IPS-18c (cell line): ENCODE measurements around the gene SCNN1A.
"Not testable (repeated sequence)": the region's sequence is repeated elsewhere in the genome, so short reads cannot be mapped to it uniquely, and the experiment has no call there.

Experiments used
- H3K4me3 ChIP-seq: 2 replicates; pipeline ENCODE4 v1.7.0; 2013; ENCODE audit warnings: low read depth, mild to moderate bottlenecking, low read length, moderate library complexity; ENCODE audit not compliant: insufficient read depth
- H3K9me3 ChIP-seq: one replicate; pipeline ENCODE4 v1.6.1; 2013; ENCODE audit warnings: mild to moderate bottlenecking, low read length, moderate library complexity; ENCODE audit not compliant: control insufficient read depth, insufficient read depth

SCNN1A gene

DNA sequence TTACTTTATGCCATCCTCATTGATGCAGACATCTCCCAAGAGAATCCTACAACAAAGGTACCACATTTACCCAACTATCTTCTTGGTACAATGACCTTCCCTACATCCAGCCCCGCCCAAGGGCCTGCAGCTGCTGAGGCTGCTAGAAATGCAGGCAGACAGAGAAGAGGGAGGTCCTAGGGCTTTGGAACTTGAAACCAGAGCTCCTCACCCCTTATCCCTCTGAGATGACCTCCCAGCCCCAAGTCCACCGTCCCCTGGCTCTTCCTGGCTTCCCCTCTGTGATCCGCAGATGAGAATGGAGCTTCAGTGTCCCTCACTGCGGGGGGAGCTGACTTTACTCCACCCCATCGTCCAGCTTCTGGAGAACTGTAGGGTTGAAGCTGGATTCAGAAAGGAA lies 31.8 kb downstream of the SCNN1A start:
- H3K9me3 ChIP-seq: no peaks in the 10 kb centered on the region
- H3K4me3 ChIP-seq: no peak overlapping the region

DNA sequence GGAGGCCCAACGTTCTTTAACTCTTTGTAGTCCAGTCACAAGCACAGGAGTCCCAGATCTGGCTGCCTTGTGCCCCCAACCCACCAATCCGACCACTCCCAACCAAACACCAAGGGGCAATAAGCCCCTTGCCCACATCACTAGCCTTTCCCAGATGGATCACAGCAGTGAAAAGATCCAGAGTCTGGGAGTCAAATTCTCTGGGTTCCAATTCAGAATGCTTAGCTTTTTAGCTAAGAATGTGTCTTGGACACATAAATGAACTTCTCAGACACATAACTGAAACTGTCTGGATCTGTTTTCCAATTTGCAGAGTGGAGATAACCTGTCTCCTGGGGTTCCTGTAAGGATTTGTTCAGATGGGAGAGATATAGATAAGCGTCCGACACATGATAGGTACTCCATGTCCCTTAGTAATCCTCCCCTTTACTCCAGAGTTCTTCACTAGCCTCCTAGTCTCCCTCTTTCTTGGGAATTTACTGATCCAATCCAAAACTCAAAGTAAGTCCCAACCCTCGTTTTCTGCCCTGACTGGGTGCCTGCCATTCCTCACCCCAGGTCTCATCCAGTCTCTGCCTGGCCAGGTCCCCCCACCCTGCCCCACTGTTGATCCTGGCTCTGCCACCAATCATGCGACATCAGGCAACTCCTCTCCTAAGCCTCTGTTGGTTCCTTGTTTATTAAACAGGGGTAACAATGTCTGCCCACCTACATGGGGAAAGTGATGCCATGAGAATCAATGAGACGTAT lies 33.0 kb downstream of the SCNN1A start:
- peak overlapping the region; percentile 92; the same call in 1 of the 2 replicates for H3K4me3 ChIP-seq

DNA sequence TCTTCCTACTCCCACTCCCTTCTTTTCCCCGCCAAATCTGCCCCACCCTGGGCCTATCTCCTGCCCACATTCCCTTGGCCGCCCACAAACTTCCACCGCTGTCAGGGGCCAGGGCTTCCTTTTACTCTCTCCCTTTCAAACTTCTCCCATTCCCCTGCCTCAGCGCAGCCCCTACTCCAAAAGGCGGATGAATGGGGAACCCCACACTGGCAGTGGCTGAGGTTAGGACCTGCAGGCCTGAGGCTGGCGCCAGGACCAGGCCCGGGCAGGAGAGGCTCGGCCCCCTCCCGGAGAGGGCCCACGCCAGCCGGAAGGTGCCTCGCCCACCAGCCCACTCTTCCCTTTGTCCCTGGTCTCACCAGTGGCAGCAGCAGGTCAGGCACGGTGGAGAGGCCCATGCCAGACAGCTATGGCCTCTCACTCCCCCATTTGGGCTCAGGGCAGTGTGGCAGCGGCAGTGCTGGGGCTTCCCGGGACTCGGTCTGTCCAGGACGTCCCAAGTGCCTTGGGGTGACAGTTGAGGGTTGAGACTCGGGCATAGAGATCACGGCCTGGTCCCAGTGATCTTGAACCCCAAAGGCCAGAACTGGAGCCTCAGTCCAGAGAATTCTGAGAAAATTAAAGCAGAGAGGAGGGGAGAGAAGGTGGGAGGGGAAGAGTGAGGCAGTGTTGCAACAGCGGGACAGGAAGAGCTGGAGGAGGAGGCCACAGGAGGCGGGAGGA lies 33.8 kb downstream of the SCNN1A start, which contains the start of gene TNFRSF1A:
Gene TNFRSF1A, minus strand, starts transcription at position 660 of the 723 bp plus-strand sequence. Its CDS starts 262 bp downstream, at position 398.
- H3K4me3 ChIP-seq: peak within 1 kb of the TSS; percentile 92
- H3K9me3 ChIP-seq: no peaks in the 10 kb centered on the region

More for the DNA sequence above, 33.0 kb downstream of the SCNN1A start:
- no peaks in the 10 kb centered on the region for H3K9me3 ChIP-seq

DNA sequence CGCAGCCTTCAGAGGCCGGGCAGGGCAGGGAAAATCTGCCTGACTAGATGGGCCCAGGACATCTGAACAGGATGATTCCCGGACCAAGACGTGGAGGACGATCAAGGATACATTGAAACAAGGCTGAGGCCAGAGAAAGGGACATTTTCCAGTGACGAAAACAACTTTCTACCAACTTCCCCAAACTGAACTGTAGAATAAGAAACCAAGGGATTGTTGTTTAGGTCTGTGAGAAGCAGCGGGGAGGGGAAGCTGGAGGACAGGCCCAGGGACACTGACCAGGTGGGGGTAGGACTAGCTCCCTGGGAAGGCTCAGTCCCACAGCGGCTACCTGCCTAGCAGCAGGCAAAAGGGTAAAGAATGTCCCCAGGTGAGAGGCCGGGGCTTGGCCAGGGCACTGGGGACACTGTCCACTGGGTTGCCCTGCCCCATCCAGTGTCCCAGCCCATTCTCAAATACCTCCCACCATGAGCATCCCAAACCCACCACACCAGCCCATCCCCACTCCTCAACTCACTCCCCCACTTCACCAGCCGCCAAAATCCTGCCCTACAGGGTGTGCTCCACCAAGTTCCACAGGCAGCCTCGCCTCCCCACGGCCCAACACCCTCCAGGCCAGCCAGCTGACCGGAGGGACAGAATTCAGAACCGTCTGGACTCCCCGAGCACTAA lies 34.5 kb downstream of the SCNN1A start:
- Histone ChIP-seq H3K4me3 (peak overlapping the region; percentile 92), H3K9me3 (no peaks in the 10 kb centered on the region)

DNA sequence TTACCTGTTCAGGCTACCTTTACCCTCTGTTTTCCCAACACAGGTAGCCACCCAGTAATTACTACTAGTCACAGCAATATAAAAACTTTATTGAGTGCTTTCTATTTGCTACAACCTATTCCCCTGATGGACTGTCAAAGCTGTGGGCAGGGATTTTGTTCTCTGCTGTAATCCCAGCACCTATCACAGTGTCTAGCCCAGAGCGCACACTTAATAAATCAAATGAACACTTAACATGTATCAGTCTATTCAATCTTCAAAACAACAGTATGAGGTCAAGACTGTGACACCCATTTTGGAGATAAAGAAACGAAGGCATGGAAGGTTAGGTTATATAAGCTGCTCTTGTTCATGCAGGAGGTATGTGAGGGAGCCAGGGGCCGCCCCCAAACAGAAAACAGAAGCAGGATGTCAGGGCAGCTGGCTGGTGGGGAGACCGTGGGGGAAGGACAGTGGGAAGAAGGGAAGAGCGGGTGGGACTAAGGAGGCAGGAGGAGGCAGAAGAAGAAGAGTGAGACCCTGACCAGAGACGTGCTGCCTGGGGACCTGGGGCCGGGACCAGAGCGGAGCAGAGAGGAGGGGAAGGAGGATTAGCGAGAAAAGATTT lies 35.2 kb downstream of the SCNN1A start:
- Histone ChIP-seq H3K9me3 (no peaks in the 10 kb centered on the region), H3K4me3 (peak overlapping the region; percentile 92)

DNA sequence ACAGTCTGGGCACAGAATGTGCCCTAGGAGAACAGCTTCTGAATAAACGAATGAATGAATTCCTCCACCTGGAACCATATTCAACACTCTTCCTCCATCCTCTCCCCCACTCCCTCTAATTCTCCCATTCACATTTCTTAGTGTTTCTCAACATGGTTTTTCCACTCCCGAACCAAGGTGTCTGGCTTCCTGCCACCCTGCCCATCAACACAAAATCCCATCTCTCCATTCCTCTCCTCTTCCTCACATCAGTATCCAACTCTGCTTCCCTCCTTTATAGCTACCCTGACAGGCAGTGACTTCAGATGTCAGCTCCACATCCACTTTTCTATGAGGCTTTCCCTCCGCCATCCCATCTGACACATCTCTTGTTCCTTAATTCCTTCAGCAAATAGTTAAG lies 36.4 kb downstream of the SCNN1A start:
- Histone ChIP-seq H3K4me3 (no peak overlapping the region), H3K9me3 (no peaks in the 10 kb centered on the region)

DNA sequence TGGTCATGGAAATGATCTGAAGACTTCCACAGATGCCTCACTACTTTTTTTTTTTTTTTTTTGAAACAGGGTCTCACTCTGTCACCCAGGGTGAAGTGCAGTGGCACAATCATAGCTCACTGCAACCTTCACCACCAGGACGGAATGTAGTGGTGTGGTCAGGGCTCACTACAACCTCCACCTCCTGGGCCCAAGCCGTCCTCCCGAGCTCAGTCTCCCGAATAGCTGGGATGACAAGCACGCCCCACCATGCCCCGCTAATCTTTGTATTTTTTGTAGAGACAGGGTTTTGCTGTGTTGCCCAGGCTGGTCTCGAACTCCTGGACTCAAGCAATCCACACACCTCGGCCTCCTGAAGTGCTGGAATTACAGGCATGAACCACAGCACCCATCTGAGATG lies 36.8 kb downstream of the SCNN1A start:
- H3K9me3 ChIP-seq, H3K4me3 ChIP-seq: not testable (repeated sequence)

DNA sequence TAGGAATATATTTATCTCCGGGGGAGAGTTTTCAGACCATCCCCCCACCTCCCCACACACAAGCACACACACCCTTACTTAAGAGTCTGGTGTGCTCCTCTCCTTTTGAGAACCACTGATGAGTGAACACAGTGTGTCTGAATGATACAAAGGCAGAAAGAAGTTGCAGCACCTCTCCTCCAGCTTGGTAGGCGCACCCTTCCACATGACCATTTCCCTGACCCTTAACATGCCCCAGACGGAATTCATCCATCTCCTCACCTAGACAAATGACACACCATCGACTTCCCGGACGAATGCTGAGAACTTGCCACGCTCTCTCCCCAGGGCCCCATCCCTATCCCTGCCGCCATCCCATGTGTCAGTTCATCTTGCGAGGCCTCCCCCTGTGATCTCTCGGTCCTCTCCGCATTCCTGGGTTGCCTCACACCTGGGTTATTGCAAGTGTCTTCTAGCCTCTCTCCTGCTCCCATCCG lies 37.4 kb downstream of the SCNN1A start:
- no peak overlapping the region; the same call in 1 of the 2 replicates for H3K4me3 ChIP-seq

DNA sequence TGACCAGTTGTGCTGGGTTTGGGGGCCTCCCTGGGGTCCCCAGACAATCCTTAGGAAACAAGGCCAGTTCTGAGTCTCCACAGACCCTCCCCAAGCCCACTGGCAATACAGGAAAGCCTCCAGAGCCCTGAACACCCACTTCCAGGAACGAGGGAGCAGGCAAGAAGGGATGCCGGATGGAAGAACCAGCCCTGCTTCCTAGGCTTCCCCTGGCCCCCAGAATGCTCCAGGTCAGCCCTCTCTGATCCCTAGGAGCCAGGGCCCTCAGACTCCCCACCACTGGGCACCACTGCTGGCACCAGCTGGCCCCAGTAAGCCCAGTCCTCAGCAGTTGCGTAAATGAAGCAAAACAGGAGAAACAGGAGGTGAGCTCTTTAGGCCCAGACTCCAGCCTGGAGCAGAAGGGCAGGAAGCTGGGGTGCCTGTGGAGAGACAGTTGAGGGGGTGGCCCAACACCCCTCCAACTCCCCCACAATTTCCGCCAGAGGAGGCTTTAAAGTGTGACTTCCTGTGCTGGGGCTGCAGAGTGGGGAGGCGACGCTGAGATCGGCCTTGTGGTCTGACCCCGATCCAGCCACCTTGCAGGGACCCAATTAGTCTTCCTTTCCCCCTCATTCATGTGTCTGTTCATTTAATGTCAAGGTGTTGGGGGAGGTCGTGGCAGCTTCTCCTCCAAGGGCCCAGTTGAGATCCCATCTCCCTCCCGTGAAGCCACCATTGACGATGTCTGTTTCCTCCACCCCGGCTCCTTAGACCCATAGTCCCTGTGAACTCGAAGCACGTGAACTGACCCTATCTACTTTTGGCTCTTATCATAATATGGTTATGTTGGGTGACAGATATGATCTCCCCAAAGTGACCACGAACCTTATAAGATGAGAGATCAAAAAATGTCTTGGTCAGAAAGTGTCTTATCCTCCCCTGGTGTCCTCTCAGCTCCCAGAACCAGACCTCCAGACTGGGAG lies 38.2 kb downstream of the SCNN1A start:
- Histone ChIP-seq H3K9me3 (no peaks in the 10 kb centered on the region), H3K4me3 (peak overlapping the region; percentile 16)

More for the DNA sequence above, 37.4 kb downstream of the SCNN1A start:
- H3K9me3 ChIP-seq: no peaks in the 10 kb centered on the region

DNA sequence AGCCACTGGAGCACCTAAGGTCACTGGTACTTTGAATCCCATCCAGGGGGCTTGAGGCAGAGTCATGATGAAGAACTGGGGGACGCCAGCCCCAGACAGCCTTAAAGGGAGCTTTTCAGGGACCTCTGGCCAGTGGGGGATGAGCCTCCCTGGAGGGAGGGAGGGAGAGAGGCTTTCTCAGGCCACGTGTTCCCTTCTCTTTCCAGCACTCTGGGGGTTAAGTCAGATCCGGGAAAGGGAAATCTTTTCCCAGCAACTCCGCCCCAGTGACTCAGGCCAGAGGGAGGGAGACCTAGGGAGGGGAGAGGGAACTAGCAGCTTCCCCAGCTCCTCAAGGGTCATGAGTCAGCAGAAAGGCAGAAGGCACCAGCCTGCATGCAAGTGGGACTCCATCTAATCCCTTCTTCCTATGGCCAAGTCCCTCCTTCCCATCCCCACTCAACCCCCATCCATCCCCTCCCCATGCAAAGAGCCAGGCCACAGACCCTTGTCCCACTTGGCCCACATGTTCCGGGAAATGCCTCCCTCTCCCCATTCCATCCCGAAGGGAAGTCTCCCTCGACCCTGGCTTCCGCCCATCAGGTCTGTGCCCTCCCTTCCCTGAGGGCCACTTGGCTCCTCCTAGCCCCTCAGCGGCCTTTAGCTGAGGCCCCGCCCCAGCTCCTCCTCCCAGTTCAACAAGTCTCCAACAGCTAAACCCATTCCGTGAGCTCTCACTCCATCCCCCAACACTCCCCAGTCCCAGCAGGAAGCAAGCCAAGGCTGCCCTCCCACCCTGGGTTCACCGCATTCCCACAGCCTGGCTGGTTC lies 39.1 kb downstream of the SCNN1A start:
- H3K4me3 ChIP-seq: peak overlapping the region; percentile 41
- H3K9me3 ChIP-seq: no peaks in the 10 kb centered on the region

DNA sequence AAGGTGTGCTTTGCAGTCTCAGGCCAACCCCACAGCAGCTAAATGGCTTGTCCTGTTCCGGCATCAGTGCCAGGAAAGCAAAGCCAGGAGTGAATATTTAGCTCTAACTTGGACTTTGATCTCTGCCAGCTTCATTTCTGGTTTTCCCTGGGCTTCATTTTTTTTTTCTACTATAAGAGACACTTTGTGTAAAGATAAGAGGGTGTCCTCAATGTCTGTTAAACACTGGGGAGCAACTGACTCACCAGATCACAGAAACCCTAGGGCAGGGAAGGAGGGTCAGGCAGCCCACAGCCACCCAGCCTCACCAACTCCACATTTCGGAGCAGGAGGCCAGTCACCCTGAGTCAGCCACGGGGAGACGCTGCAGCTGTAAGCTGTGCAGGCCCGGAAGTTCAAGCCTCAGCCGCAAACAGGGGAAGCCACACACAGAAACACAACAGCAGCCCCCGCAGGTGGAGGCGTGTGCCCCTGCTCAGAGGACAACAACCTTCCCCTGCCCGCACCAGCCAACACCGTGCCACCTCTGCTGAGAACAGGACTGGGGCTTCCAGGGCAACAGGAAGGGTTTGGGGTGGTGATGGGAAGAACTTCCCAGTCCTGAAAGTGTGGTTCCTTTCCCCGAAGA lies 39.8 kb downstream of the SCNN1A start:
- H3K4me3 ChIP-seq: peak overlapping the region; percentile 41

DNA sequence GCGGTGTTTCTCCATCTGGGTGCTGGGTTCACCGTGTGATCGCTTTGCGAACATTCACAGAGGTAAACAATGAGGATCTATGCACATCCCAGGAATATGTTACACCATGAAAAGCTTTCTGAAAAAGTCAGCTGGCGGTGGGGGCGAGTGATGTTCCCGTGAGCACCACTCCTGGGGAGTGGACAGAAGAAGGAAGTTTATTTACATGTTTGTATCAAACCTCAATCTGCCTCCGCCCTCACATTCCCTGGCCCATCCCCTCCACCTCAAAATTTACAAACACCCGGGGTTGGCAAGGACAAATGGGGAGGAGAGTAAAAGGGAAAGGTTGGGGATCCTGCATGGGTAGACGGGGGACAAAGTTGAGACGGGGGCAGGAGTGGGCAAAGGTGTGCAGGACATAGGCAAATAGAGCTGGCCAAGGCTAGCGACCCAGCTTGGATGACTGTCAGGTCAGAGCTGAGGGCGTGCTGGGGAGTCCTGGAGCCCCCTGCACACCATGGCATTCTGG lies 40.4 kb downstream of the SCNN1A start:
- no peaks in the 10 kb centered on the region for H3K9me3 ChIP-seq
- H3K4me3 ChIP-seq: peak overlapping the region; percentile 15; the same call in 1 of the 2 replicates

More for the DNA sequence above, 39.8 kb downstream of the SCNN1A start:
- H3K9me3 ChIP-seq: no peaks in the 10 kb centered on the region

DNA sequence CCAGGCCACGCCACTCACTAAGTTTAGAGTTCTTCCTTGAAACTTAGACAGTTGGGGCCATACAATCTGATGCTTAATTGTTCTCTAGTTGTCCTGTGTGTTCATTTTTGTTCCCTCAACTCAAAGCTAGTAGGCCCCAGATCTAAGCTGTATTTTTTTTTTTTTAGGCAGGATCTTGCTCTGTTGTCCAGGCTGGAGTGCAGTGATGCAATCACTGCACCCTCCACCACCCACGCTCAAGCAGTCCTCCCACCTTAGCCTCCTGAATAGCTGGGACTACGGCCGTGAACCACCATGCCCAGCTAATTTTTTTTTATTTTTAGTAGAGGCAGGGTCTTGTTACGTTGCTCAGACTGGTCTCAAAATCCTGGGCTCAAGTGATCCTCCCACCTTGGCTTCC lies 41.0 kb downstream of the SCNN1A start:
- Histone ChIP-seq H3K4me3 (no peak overlapping the region), H3K9me3 (no peaks in the 10 kb centered on the region)

DNA sequence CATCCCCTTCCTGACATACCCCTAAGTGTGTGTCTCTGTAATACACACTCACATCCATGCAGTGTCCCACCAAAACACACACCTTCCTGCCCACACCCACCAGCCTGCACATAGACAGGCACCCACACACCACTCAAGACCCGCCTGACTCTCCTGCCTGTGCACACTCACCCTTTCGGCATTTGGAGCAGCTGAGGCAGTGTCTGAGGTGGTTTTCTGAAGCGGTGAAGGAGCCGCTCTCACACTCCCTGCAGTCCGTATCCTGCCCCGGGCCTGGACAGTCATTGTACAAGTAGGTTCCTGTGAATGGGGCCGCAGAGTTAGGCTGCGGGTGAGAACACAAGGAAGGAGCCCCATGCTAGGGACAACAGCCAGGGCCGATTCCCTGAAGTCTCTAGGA lies 41.8 kb downstream of the SCNN1A start:
- no peak overlapping the region for H3K4me3 ChIP-seq
- no peaks in the 10 kb centered on the region for H3K9me3 ChIP-seq

DNA sequence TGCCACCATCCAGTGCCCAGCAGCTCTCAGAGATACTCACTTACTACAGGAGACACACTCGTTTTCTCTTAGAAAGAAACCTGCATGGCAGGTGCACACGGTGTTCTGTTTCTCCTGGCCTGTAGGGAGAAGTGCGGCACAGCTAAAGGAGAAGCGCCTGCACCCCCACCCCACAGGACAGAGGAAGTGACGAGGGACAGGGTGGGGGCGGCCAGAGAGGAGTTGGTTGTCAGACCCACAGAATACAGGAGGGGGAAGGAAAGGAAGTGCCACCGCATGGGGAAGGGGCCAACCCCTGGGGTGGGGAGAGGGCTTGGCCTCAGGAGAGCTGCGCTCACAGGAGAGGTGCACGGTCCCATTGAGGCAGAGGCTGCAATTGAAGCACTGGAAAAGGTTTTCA lies 42.3 kb downstream of the SCNN1A start:
- no peak overlapping the region for H3K4me3 ChIP-seq
- no peaks in the 10 kb centered on the region for H3K9me3 ChIP-seq
